Measurements from ENCODE around the gene CDH8.

DNA sequence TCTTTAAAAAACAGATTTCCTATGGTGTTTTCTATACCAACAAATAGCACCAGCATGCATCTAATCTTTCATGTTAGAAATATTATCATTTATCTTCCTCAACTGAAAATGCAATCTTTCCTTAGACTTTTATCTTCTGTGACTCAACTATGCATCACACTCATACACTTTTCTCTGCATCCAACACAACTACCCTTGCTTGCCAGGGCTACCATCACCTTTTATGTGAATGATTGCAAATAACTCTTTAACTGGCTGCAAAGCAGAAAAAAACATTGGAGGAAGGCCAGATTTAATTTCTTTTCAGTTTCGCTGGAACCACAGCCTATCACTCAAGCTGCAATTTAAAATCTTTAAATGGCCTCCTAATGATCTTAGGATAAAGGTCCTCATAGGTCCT, 212.9 kb downstream of the CDH8 start:
- TF ChIP-seq, protein P1, sequence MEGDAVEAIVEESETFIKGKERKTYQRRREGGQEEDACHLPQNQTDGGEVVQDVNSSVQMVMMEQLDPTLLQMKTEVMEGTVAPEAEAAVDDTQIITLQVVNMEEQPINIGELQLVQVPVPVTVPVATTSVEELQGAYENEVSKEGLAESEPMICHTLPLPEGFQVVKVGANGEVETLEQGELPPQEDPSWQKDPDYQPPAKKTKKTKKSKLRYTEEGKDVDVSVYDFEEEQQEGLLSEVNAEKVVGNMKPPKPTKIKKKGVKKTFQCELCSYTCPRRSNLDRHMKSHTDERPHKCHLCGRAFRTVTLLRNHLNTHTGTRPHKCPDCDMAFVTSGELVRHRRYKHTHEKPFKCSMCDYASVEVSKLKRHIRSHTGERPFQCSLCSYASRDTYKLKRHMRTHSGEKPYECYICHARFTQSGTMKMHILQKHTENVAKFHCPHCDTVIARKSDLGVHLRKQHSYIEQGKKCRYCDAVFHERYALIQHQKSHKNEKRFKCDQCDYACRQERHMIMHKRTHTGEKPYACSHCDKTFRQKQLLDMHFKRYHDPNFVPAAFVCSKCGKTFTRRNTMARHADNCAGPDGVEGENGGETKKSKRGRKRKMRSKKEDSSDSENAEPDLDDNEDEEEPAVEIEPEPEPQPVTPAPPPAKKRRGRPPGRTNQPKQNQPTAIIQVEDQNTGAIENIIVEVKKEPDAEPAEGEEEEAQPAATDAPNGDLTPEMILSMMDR (conservative IDR thresholded peaks at IDR 0.05), result no peak
- no peak for TF ChIP-seq EZH2 (IDR thresholded peaks at IDR 0.05; ENCODE audit: low read depth)
